HG03039 (cell line): ENCODE data around the gene TBC1D2.

Experiments used
- ATAC-seq: cut with Tn5 transposase; IDR thresholded peaks from one replicate; pipeline ENCODE4 v1.9.1; 2021; ENCODE audit warnings: mild to moderate bottlenecking, moderate library complexity; ENCODE audit not compliant: unreplicated experiment

Gene TBC1D2

GRCh38 chr9:98219364-98219716, 36.1 kb downstream of the TBC1D2 start:
- no peak for ATAC-seq

DNA sequence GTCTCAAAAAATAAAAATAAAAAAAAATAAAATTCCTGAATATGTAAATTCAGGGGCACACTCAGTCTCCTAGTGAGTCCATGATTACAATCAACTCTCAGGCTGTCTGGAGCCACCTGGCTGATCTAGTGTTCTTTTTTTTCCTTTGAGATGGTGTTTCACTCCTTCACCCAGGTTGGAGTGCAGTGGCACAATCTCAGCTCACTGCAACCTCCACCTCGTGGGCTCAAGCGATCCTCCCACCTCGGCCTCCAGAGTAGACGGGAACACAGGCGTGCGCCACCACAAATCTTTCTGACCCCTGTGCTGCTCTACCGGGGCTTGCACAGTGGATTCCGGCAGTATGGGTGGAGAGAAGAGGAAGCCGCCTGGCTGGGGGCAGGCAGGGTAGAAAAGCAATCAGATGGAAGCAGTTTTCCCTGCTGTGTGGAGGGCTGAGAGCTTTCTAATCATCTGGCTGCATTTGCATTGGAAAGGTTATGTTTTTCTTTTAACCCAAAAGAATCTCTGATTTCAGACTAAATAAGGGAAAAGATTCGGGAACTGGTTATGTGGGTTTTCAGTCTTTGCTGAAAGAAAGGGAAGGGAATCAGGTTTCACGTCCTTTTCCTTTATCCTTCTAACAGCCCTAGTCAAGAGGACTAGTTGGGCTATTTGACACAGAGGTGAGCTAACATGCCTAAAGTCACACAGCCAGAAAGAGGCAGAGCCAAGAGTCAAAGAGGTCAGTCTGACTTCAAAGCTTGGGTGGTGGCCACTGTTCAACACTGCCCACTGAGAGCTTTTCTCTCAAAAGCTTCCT, 36.7 kb downstream of the TBC1D2 start:
- ATAC-seq = no peak

DNA sequence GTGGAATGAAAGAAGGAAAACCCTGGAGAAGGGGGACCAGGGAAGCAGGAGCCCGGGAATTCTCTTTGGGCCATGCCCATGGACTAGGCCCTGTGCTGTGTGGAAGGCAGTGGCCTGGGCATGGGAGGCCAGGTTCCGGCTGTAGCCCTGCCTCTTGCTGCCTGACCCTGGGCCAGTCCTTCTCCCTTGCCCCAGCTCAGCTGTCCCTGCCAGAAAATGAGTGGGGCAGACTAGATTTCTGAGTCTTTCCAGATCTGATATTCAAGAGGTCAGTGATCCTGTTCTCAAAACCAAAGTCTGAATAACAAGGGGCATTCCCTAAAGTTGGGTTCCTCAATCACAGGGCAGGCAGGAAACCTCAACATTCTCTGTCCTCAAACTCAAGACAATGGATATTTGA, 38.2 kb downstream of the TBC1D2 start:
- ATAC-seq = no peak

DNA sequence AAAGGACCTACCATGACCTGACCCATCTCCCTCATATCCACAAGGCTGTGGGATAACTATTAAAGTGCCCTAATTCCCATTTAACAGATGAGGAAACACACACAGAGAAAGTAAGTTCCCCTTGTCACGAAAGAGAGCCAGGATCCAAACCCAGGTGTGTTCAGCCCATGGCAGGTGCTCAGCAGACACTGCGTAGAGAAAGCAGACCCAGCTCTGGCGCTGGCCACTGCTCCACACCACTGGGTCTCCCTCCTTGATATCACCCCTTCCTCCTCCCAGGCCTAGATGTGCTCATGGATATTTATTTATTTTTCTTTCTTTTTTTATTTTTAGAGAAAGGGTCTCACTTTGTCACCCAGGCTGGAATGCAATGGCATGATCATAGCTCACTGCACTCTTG, 39.1 kb downstream of the TBC1D2 start:
- no peak for ATAC-seq

- no peak for ATAC-seq
Observed at GRCh38 chr9:98215821-98216220, 39.6 kb downstream of the TBC1D2 start.

GRCh38 chr9:98215271-98215670, 40.2 kb downstream of the TBC1D2 start:
- no peak for ATAC-seq

DNA sequence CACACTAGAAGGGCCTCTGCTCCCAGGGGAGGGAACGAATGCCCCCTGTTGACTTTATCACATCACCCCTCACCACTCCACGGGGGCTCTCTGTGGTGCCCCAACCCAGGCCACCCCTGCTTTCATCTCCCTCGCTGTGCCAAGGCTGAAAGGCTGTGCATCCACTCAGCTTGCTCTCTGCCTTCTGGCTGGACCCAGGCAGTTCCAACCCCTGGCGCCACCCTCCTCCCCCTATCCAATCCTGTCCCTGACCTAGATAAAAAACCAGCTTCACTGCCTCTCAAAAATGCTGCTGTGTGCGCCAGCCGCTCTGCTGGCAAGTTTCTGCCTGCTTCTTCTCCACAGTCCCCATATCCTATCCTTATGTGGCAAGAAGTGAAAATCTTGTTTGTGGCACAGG, 40.6 kb downstream of the TBC1D2 start:
- ATAC-seq = no peak

GRCh38 chr9:98211260-98211659, 44.2 kb downstream of the TBC1D2 start:
- no peak for ATAC-seq

DNA sequence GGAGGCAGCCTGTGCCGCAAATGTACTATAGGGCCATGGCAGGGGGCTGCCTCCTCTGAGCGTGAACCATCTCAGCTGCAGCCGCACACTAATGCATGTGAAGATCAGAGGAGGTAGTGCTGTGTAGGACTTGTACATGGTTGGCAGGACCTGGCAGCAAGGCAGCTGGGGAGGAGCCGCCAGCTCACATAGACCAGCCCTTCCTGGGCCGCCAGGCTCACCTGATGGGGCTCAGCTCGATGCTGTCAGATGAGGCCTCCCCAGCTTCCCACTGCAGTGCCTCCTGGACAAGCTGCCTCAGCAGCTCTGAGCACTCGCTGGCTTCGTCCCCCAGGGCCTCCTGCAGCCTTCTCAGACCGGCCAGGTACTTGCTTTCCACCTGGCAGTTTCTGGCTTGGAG, 45.0 kb downstream of the TBC1D2 start:
- no peak for ATAC-seq

- no peak for ATAC-seq
Observed at GRCh38 chr9:98209530-98209929, 45.9 kb downstream of the TBC1D2 start.

GRCh38 chr9:98208635-98209034, 46.8 kb downstream of the TBC1D2 start:
- ATAC-seq = no peak

GRCh38 chr9:98207606-98208005, 47.8 kb downstream of the TBC1D2 start:
- no peak for ATAC-seq

GRCh38 chr9:98206754-98207153, 48.7 kb downstream of the TBC1D2 start:
- ATAC-seq = no peak

DNA sequence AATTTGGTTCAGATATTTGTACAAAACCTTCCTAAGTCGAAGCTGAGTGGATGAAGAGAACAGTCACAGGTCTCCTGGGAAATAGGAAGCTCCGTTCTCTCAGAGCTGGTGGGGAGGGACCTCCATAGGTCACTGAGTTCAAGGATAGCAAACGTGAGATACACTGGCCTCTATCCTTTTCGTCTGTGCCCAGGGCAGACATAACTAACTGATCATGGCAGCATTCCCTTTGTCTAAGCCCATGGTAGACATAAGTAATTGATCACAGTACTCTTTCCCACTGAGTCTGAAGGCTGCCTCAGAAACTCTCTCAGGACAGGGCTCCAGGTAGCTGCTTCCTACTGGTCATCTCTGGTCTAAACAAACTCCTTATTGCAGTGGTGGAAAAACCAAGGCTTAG, 50.8 kb downstream of the TBC1D2 start:
- ATAC-seq = no peak

- no peak for ATAC-seq
Observed at GRCh38 chr9:98203153-98203552, 52.3 kb downstream of the TBC1D2 start.

- ATAC-seq = no peak
Observed at GRCh38 chr9:98202252-98202651, 53.2 kb downstream of the TBC1D2 start.

GRCh38 chr9:98201749-98202148, 53.7 kb downstream of the TBC1D2 start:
- ATAC-seq = no peak

DNA sequence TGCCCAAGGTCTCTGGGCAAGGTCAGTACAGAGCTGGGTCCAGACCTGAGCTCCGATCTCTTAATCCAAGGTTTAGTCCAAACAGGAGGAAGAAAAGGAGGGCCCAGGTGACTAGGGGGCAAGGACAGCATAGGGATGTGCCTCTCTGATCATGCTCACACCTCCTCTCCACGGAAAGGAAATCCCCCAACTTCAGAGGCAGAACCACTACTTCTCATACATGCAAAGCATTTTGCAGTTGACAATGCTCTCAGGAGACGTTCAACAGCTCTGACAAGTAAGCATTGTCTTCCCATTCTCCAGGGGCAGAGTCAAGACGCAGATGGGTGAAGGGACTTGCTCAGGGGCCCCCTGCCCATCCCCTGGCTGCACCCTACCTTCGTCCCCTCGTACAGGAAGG, 54.3 kb downstream of the TBC1D2 start:
- ATAC-seq = no peak

DNA sequence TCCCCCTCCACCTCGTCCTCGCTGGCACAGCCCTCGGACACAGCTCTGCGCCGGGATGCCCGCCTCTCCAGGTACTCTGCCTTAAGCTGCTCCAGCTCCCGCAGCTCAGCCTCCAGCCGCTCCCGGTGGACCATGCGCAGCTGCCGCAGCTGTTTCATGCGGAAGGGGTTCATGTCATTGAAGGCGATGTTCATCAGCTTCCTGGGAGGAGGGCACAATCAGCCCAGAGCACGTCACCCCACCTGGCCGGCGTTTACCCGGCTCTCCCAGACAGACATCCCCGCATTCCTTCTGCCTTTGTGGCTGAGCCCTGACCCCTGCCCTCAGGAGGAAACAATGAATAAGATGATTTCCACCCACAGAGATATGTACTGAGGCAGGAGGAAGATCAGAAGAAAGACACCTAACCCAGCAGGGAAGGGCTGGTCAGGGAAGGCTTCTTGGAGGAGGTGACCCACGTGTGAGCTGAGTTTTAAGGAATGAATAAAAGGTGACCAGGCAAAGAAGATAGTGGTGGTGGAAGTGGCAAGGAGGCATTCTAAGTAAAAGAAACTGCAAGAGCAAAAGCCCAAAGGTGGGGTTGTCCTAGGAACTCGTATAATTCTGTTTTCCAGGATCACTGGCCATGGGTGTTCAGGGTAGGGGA, 55.9 kb downstream of the TBC1D2 start:
- ATAC-seq = no peak

GRCh38 chr9:98195671-98196070, 59.8 kb downstream of the TBC1D2 start:
- ATAC-seq = no peak

- no peak for ATAC-seq
Observed at GRCh38 chr9:98193336-98193944, 62.0 kb downstream of the TBC1D2 start.
